NCI-H2029 (cell line): ENCODE results near the gene RHBDD1.

Experiments used
- DNase-seq: peaks from one replicate; lab custom pipeline; 2025; lab: John Stamatoyannopoulos, UW

Gene RHBDD1

DNA sequence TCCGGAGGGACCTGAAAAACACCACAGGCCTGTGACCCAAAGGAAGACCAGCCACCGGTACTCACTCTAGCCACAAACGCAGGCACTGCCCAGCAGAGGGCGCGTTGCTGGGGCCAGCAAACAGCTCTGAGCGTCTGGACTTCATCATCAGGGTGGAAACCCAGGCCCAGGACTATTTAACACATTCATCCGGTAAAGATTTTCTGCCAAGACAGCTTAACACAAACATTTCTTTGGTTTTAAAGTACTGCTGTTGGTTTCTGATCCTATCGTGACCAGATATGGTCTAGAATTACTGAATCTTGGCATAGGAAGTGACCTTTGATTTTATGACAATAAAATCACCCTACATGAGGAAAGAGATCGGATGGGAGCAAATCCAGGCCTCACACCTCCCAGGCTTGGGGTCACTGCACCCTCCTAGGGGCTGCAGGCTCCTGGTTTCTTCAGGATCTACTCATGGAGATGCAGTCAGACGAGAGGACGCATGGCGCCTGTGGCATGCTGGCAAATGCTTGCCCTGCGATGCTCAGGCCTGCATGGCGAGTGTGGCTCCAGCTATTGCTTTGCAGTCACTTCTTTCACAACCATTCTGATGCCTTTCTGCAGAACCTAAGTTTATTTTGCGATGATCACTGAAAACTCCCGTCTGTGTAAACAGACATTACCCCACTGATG lies 197.8 kb downstream of the RHBDD1 start:
- DNase-seq: no peak

GRCh38 chr2:227035711-227036367 lies 200.0 kb downstream of the RHBDD1 start:
- DNase-seq: no peak

DNA sequence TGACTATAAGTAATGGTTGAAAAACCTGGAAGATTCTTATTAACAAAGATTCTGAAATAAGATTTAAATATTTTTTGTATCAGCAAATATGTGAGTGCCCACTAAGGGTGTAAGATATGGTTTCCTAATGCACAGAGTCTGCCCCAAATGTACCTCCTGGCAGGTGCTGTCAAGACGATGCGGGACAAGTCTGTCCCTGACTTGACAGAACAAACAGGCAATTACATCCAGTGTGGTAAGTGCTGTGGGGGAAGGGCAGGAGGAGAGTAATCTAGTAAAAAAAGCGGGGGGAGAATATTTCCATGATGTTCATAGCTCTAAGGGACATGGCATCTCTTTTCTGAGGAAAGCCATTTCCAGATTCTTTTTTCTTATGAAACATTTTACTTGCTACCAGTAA lies 200.7 kb downstream of the RHBDD1 start:
- no peak for DNase-seq

DNA sequence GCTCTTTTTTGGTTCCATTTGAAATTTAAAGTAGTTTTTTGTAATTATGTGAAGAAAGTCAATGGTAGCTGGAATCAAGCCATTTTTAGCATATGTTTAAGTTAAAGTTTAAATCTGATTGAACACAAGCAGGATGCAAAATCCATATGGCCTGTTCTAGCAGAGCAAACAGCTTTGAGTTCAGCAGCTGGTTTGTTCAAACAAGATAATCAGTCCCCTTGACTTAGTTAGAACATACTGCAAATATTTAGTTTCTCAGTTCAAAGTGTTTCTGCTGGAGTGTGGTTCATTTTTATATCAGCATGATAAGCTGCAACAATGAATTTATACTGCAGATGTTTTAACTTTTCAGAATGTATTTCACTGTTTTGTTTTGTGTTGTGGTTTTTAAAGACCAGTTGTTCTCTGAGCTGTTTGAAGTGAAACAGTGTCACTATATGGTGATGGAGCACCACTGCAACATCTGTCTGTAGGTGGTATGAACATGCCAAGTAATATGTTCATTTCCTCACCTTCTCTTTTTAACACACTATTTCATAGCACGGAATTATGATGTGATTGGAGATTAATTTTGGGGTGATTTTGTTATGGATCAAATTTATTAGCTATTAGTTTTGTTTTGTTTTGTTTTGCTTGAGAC lies 202.8 kb downstream of the RHBDD1 start:
- DNase-seq: no peak

GRCh38 chr2:227043981-227044380 lies 208.1 kb downstream of the RHBDD1 start:
- DNase-seq: no peak
